Measurements from ENCODE around the gene GAP43.

The GAP43 gene

DNA sequence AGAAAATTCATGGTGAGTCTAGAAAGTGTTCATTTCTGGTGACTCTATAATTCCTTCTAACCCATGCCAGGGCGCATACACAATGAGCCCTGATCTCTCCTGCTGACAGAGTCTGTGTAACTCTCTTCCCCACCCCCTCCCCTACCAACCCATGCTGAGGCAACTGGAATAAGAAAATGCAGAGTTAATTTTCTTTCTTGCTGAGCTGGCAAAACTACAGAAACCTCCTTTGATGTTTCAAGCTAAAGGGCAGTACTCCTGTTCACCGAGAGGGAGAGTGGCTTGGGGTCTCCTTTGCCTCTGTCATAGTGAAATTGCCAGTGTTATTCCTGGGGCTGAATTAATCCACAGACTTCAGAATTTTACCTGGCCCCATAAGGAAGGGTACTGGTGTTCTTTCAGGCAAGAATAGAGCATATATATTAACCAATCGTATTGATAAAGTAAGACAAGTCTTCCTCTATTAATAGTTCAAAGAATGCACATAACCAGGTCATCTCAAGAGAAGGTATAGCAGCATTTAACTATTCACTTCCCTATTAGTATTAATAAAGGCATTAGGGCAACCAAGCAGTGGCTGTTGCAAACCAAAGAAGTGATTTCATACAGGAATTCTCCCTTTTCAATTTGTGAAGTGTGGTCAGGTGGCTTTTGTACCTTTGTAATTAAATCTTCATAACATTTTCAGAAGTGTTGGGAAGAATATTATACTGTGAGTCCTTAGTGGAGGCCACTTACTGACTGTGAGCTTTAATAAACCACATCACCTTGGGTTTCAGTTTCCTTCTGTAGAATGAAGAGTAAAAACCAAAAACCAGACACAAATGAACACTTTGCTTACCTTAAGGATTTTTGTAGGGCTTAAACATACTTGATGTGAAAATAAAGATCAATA lies 4.1 kb downstream of the GAP43 start:
- DNase-seq, result no peak

DNA sequence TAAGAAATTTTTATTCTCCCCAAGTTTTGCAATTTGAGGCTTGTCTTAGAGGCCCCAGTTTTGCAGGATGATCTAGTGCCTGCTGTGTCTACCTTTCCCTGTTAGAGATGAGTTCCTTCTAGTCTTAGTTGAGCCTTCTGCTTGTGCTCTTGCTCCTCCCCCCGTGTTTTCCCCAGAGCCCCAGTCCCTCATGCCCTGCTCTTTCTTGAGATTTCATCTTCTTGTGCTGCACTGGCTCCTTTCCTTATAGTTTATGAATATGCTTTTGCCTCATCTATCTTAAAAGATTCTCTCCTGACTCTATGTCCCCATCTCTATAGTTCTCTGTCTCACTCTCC lies 4.7 kb downstream of the GAP43 start:
- no peak for DNase-seq

DNA sequence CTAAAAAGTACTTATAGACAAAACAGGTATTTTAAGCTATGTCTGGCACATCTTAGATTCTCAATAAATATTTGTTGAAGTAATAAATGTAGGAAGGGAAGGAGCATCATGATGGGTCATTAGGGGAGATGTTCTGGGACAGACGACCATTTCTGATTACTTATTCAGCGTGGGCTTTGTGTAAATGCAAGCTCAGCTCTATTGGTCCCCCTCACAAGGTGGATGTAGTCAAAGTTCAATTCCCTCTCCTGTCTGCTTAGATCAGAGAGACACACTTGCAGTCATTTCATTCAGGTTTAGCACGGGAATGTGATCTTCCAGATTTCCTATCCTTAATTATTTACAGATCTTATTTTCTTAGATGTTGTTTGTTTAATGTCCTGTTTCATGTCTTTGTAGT lies 7.5 kb downstream of the GAP43 start:
- DNase-seq, result no peak

DNA sequence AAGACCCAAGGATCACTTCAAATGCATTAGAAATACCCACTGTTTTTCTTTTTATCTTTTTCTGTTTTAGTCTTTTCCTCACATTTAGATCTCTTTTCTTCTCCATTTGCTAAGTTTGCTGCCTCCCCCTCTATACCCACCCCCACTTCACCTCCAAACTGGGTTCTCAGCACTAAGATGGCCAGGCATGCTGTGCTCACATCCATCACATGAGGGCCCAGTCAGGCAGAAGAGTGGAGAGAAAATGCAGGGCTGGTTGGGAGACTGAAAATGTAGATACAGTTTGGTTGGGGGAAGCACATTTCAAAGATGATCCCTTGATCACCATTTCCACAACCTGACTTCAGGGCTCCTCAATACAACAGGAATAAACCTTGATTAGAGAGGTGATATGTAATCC lies 8.7 kb downstream of the GAP43 start:
- no peak for DNase-seq

DNA sequence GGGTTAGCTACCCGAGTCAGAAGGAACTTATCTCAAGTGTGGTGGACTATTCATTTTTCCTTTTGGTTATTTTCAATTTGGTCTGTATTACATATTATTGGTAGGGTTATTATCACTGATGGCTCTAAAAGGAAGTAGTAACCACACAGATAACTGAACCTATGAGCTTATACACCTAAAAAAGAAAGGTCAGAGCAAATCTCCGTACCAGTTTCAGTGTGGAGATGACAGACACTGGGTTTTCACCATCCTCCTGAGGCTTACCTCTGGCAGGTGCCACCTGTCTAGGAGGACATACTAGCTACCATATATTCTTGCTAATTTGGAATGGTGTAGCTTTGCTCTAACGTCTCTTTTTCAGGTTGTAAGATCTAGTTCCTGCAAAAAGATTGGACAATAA lies 10.2 kb downstream of the GAP43 start:
- no peak for DNase-seq

DNA sequence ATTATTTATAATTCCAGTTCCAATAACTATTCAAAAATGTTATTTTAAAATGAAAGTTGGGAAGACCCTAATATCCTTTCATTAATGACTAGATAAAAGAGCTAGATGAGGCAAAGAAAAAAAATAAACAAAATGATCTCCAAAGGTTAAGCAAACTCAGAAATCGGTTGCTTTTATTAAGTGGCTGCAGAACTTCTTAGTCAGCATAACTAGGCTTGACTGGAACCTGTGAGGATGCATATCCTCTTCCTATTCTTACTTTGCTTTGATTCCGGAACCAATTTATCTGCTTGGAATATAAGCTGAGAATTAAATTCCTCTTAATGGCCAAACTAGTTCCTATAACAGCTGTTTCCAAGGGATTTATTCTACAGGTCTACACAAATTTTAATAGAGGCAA lies 10.7 kb downstream of the GAP43 start:
- no peak for DNase-seq

DNA sequence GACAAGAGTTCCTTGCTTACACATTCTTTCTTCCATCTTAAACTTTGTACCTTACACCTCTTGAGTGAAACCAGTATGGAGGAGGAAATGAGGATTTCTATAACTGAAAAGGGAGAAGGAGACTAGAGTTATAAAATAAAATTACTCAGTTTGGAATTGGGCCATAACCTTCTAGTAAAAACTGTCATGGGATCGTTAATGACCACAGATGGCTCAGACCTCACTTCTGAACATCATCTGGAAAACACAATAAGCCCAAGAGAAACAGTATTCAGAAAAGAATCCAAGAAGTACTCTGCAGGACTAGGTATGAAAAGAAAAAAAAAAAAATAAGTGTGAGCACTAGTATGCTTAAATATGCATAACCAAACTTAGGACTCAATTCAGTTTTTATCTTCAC lies 12.1 kb downstream of the GAP43 start:
- no peak for DNase-seq

DNA sequence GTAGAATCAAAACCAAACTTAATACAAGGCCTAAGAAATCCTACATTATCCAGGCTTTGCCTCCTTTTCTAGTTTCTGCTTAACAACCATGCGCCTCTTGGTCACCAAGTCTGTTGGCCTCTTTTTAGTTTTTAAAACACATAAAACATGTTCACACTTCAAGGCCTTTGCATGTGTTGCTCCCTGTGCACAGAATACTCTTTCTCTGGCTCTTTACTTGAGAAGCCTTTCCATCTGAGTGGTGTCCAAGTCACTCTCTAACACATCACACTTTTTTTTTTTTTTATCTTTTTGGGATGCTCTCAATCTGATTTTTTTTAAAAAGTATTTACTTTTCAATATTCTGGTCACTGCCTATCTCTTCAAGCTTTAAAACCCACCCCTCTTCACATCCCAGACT lies 14.9 kb downstream of the GAP43 start:
- DNase-seq, result no peak

DNA sequence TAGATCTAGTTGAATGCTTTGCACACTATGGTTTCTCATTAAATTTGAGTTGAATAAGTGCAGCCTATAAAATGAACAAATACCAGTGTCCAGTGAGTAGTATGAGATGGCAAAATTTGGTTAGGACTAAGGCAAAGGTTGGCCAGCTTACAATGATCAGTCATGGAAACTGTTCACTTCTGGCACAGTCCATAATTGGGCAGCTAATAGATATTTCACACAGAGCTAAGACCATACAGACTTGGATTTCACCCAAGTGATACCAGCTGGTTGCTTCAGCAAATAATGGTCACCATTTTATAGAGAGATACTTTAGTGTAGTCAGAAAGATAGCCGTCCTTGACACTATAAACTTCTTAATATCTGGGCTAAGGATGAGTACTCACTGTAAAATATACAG lies 15.7 kb downstream of the GAP43 start:
- DNase-seq, result no peak

DNA sequence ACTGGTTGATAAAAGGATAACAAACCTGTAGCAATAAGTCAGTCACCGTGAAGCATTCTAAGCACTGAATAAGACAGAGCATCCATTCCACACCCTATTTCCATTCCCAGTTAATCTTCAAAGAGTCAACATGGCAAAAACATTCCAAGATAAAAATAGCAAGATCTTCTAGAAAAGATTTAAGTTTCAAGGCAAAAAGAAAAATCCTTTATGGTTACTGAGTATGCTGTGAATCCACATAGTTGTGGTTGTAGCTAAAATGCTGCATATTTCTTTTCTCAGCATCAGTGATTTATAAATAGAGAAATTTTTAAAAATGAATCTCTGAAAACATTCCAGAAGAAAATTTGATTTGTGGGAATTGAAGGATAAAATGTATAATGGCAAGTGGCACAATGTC lies 21.1 kb downstream of the GAP43 start:
- DNase-seq, result no peak

DNA sequence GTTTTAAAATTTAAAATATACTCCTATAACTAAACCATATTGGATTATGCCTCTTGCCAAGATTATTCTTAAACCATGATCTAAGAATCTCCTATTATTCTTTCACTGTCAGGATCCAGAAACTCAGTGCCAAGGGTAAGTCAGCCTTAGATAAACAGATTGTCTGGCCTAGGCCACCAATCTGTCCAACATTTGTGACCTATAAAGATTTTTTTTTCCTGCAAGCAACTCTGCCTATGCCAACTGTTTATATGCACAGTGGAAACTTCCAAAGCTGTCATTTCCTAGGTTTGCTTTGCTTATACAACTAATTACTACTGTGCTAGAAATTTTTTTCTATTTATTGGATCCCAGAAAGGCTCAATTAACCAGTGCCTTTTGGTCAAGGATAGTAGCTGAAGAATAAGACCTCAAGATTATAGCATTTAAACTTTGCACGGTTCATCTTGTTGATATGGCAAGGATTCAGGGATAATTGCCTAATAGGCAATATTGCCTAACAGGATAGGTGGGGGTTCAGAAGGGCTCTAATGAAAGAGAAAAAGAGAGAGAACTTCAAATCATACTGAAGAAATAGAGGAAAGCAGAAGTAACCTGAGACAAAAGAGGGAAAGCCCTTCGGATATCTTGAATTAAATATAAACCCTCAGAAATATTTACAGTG lies 22.8 kb downstream of the GAP43 start:
- DNase-seq, result no peak

DNA sequence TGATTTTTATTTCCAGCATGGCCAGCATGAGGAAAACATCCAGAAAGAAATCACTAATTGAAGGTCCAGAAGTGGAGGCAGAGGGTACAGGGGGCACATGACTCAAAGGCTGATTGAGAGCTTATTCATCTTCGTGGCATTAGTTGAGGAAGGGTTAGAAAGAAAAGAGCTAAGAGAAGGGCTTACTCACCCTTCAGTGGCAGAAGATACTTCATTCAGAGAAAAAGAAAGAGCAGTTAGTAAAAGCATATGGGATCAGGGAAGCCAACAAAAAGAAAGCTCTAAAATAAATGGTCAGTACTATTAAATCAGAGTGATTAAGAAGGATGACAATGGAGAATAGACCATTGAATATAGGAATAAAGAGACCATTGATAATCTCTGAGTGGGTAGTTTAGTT lies 25.2 kb downstream of the GAP43 start:
- DNase-seq, result no peak

DNA sequence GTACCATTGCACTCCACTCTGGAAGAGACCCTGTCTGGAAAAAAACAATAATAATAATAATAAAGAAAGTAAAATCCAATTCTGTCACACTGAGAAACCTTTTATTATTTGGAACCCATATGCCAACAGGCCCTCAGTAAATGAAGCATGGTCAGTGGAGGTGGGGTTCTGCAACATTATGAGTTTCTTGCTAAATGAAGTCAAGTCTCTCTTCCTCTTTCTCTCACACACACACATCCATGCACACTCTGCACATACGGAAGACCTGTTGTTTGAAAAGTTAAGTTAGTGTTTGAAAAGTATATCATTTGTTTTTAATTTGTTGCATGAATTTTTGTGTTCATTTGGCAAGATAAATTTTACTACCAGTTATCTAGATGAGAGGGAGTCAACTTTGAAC lies 27.8 kb downstream of the GAP43 start:
- no peak for DNase-seq

DNA sequence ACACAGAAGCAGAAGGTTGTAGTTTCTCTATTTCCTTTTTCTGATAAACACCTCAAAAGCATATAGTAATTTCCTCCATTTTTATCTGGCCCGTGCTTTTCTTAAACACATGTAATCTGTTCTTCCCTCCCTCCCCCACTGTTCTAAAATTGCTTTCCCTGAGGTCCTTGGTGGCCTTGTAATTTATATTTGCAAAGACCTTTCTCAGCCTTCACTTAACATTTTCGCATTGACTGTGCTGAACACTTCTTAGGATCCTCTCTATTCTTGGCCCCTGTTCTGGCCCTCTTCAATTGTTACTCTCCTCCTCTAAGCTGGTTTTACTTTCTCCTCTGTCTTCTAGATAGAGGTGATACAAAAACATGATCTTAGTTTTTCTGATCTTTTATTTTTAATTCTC lies 28.3 kb downstream of the GAP43 start:
- no peak for DNase-seq

DNA sequence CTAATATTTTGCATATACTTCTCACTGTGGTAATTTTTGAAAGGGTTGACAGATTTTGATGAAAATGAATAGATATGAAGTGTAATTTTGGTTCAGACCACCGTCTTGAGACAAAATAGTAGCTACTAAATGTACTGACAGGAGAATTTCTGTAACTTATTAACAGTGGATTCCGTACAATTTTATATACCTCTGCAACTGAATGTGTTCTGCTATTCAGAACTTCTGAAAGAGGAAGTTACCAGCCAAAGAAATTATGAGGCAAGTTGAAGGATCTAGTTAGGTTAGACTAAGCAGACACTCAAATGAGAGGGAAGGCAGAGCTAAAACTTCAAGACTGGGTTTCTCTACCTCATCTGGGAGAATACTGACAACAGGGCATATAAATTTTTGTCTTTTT lies 29.4 kb downstream of the GAP43 start:
- DNase-seq, result no peak

DNA sequence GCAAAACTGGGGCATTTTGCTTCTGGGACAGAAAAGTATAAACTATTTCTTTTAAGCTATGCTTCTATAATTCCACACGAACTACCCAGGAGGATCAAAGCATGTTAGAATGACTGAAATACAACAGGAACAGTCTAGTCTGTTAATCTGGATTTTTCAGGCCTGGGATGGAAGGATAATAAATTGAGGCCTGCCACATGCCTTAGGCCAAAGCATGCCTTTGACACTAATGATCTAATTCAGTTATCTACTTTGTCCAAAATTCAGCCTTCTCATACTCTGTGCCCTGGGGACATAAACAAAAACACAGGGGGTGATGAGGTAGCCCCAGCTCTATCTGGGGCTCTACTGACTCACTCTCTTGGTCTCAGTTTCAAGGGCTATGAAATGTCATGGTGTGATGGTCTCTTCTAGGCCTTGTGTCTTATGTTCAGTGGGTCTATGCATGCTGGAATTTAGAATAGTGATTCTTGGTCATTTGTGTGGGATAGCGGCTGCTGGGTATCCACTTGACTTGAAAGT lies 32.5 kb downstream of the GAP43 start:
- no peak for DNase-seq

DNA sequence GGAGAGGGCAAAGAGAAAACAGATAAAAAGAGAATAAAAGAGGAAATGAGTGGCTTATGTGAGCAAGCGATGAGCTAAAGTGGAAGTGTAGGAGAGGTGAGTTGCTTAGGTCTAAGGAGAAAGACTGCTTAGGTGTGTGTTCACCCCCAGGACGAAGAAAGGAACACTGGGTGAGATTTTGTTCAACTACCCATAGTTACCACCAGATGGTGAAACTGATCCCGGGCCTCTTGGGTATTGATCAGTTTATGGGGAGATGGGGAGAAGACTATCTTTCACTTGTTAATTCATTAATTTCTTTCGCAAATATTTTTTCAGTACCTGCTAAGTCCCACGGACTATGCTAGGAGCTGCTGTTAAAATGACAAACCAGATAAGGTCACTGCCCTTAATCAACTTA lies 33.9 kb downstream of the GAP43 start:
- peak; percentile 48 for DNase-seq

DNA sequence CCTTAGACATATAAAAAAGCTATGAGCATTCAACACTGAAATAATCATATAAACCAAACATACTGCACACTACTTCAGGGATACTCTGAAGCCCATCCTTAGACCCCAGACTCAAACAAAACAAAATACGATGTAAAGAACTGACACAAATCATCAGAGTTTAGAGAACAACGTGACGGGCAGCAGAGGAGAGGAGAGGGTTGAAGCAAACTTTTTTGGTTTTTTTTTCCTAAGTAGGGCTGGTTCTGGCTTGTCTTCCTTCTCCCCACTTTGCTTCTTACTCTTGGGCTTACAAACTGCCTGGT lies 34.7 kb downstream of the GAP43 start:
- DNase-seq, result no peak

DNA sequence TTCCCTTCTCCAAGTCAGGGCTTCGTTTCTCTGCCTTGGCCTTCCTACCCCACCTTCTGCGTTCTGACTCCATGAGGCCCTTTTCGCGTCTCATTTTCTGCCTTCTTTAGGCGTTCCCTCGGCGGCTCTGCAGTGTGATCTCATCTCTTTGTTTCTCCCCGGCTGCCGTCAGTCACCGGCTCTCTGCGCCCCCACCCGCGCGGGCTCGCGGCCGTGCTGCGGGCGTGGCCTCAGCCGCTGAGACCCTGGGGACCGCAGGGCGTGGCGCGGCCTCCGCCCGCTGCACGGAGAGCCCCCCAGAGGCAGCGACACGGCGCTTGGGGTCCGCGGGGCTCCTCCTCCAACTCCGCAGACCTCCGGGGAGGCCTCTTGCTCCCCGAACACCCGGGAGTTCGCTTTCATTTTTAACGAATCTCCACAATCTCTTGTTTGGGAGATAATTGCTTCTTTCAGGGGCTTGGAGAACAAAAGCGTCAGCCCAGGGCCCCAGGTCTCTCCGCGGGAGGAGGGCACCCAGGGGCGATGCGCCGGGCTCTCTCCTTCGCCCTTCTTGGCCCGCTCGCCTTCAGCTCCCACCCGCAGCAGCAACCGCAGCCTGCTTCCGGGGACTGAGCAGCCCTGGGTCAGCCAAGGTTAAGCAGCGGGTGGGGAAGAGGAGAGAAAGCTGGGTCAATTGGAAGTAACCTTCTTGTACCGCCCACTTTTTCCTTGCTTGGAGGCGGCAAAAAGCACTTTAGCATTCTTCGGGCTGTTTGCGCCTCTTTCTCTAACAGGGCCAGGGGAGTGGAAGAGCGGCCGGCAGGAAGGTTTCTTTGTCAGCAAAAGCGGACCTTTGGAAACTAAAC lies 35.2 kb downstream of the GAP43 start:
- peak; percentile 95 for DNase-seq

DNA sequence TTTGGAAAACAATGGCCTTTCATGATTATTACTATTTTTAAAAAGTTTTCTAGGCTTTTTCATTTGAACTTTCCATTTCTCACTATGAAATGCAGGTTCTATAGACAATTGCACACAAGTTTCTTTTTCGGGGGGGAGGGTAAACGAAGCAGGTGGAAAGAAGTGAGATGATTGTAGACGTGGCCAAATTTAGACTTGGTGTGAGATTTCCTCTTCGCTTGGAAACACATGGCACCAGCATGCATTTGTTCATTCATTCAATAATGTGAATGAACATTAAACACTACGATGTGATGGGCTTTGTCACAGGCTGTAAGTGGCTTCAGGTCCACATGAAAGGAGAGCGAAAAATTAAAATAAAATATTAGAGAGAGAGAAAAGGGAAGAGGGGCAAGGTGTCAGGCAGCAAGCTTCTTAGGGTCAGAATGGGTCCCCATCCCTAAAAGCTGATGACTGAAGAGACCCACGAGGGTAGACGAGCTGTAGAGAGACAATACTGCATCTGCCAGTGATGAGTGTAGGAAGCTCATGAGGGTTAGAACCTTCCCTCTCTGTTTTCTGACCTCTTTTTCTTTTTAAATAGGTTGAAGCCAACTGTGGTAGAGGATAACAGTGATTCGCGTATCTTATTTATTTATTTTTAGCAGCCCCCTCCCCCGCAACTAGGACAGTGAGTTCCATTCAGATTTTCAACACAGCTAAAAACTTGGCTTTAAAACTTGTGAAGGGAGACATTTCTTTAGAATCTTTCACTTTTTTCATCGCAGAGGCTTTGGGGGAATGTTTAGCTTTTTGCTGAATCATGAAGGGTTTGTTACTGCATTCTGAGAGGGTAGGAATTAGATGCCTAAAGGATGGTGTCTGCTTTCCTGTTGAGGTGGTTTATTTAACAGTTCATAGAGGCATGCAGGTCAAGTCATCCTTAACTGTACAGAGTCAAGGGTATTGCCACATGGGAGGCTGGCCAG lies 36.2 kb downstream of the GAP43 start:
- peak; percentile 32 for DNase-seq

DNA sequence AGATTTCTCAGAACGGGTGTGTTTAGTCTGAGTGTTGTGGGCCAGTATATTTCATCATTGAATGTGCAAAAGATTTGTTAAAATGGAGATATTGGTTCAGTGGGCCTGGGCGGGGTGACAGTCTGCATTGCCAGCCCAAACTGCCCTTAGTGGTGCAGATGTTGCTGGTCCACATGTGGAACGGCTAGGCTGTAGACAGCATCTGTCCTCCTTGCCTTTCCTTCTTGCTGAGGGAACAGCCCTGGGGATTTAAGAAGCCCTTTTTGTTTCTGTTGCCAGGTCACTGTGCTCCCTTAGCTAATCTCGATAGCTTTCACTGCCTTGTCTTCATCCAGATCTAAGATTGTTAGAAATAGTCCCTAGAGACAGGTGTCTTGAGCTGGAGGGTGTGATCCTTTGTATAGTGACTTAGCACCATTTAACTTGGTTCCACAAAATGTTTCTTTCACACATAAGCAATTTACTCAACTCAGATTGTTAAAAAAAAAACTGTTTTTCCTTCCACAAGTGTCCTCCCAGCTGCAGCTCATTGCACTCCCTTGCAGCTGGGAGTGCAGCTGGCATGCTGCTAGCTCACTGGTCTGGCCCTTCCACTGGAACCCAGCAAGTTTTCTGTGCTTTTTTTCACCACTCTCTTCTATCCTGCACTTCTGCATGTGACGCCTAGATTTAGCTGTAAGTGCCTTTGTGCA lies 37.5 kb downstream of the GAP43 start:
- peak; percentile 69 for DNase-seq

DNA sequence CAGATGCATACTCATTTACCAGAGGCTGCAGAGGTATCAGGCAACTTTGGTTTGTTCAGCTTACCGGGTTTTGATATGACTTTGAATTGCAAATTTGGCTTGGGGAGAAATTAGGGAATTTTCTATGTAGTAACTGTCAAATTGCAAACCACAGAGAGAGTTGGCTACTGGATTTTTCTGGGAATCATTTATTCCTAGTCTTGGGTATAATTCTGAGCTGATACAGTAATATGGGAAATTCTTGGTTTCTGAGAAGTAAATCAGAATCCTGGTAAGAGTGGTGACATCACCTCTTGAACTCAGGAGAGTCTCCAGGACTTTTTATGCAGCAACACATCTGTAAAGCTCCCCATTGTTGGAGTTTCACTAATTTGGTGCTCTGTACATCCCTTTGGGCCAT lies 39.0 kb downstream of the GAP43 start:
- DNase-seq, result no peak

Measured in NCI-H2171 treated with DMSO at 0.1 percent for 48 hours (cell line).